Upper lobe of right lung (tissue), 1 donor: ENCODE results near the gene RERE. TPM values are rescaled to one million over a fixed set of nuclear protein-coding genes. Genes with fewer than 3 reads are reported as not detected.

Experiments used
- ATAC-seq: fragments of 200-7000 bp; cut with Tn5 transposase; one replicate; pipeline ENCODE4 v1.9.1; 2020; ENCODE audit warnings: mild to moderate bottlenecking, moderate library complexity
- DNase-seq: peaks from one replicate; pipeline ENCODE4 v3.0.0-alpha.2; 2020
- H3K27ac ChIP-seq: fragments of 200-600 bp; one replicate; pipeline ENCODE4 v1.8.0; 2022
- H3K27me3 ChIP-seq: fragments of 200-600 bp; one replicate; pipeline ENCODE4 v1.8.0; 2022; ENCODE audit warnings: mild to moderate bottlenecking
- H3K36me3 ChIP-seq: fragments of 200-600 bp; one replicate; pipeline ENCODE4 v1.8.0; 2022
- H3K4me1 ChIP-seq: fragments of 200-600 bp; one replicate; pipeline ENCODE4 v1.8.0; 2022
- H3K4me3 ChIP-seq: fragments of 200-600 bp; one replicate; pipeline ENCODE4 v1.8.0; 2022; ENCODE audit warnings: mild to moderate bottlenecking
- H3K9me3 ChIP-seq: fragments of 200-600 bp; one replicate; pipeline ENCODE4 v1.8.0; 2022
- CTCF ChIP-seq: fragments of 200-600 bp; IDR thresholded peaks from one replicate; pipeline ENCODE4 v1.8.0; 2022; ENCODE audit warnings: antibody characterized with exemption
- intact Hi-C: fragments of 100-400 bp; cut with DNase I; formaldehyde crosslinking; loops from one replicate; pipeline ENCODE4 v1.11.0; 2022
- total RNA-seq: library from RNA; stranded (reverse); fragmentation: NEBNext Ultra II Directional; extraction: Animal tissue kit (Norgen Biotek cat#: 25700); gene quantifications from one replicate; pipeline ENCODE4 v1.2.1, GENCODE V29; 2021
- donor health status: DM: no; HTN: yes; CAD: no; lungs with severe emphysema.

Gene RERE
- total RNA-seq, 1 donor from 2014 or later, result 99.6 TPM

GRCh38 chr1:8482979-8483381 lies 334.5 kb downstream of the RERE start:
- no peaks in the 10 kb centered on the region for H3K27me3 ChIP-seq
- intact Hi-C loops, result no loop called here
- DNase-seq (no peak), ATAC-seq (no peak)
- TF ChIP-seq CTCF, result no peak
- H3K4me1 ChIP-seq, result peaks cover 4% of the 10 kb centered on the region
- no peak overlapping the region for H3K27ac ChIP-seq
- H3K4me3 ChIP-seq, result no peak overlapping the region
- H3K9me3 ChIP-seq, result no peaks in the 10 kb centered on the region
- peaks cover 7% of the 10 kb centered on the region for H3K36me3 ChIP-seq

- Histone ChIP-seq H3K27ac (no peak overlapping the region), H3K9me3 (no peaks in the 10 kb centered on the region), H3K4me1 (peaks cover 12% of the 10 kb centered on the region), H3K36me3 (peaks cover 7% of the 10 kb centered on the region), H3K4me3 (no peak overlapping the region), H3K27me3 (no peaks in the 10 kb centered on the region)
- ATAC-seq, result no peak
- intact Hi-C loops, result no loop called here
- DNase-seq, result no peak
- no peak for TF ChIP-seq CTCF
These were observed 335.6 kb downstream of the RERE start for GRCh38 chr1:8481650-8482380.

- Histone ChIP-seq H3K4me3 (no peak overlapping the region), H3K9me3 (no peaks in the 10 kb centered on the region), H3K27ac (no peak overlapping the region), H3K27me3 (no peaks in the 10 kb centered on the region), H3K4me1 (peaks cover 24% of the 10 kb centered on the region), H3K36me3 (no peaks in the 10 kb centered on the region)
- ATAC-seq (no peak), DNase-seq (no peak)
- no peak for TF ChIP-seq CTCF
- intact Hi-C loops, result no loop called here
These were observed 338.9 kb downstream of the RERE start for GRCh38 chr1:8478566-8478965.

- Histone ChIP-seq H3K27me3 (no peaks in the 10 kb centered on the region), H3K27ac (no peak overlapping the region), H3K36me3 (no peaks in the 10 kb centered on the region), H3K9me3 (no peaks in the 10 kb centered on the region), H3K4me3 (no peak overlapping the region), H3K4me1 (peaks cover 24% of the 10 kb centered on the region)
- no peak for ATAC-seq
- intact Hi-C loops, result no loop called here
- TF ChIP-seq CTCF, result no peak
- DNase-seq, result no peak
These were observed 339.5 kb downstream of the RERE start for GRCh38 chr1:8477983-8478362.

- Histone ChIP-seq H3K4me1 (peaks cover 24% of the 10 kb centered on the region), H3K27me3 (no peaks in the 10 kb centered on the region), H3K36me3 (no peaks in the 10 kb centered on the region), H3K27ac (no peak overlapping the region), H3K9me3 (no peaks in the 10 kb centered on the region), H3K4me3 (no peak overlapping the region)
- intact Hi-C loops, result no loop called here
- no peak for TF ChIP-seq CTCF
- ATAC-seq (no peak), DNase-seq (no peak)
These were observed 340.1 kb downstream of the RERE start for GRCh38 chr1:8477166-8477982.
